Thoracic aorta (tissue), 2 donors: ENCODE measurements around the gene MAP1A. TPM values are rescaled to one million over a fixed set of nuclear protein-coding genes. Genes with fewer than 3 reads are reported as not detected.

ENCODE experiments used
- ATAC-seq: fragments of 150-250 bp; one replicate; pipeline ENCODE4 v1.8.0; 2017; ENCODE audit warnings: low read depth; ENCODE audit not compliant: insufficient number of reproducible peaks, low FRiP score
- DNase-seq: peaks from one replicate; pipeline ENCODE4 v3.0.0-alpha.2; 2020; ENCODE audit warnings: low spot score
- H3K27ac ChIP-seq, 2 donors: fragments of 200-600 bp; sonication (generic); 1 replicate in 1 of 2; 2 replicates in 1 of 2; pipeline ENCODE4 v1.5.1; 2016; ENCODE audit warnings: mild to moderate bottlenecking in 2 of 2, moderate library complexity in 2 of 2
- H3K27me3 ChIP-seq: fragments of 200-600 bp; sonication (generic); replicated peaks from 2 replicates; pipeline ENCODE4 v1.6.0; 2016; ENCODE audit warnings: mild to moderate bottlenecking; ENCODE audit not compliant: insufficient read depth
- H3K36me3 ChIP-seq: fragments of 200-600 bp; sonication (generic); one replicate; pipeline ENCODE4 v1.5.1; 2016
- H3K4me1 ChIP-seq, 2 donors: fragments of 200-600 bp; sonication (generic); 1 replicate in 1 of 2; 2 replicates in 1 of 2; pipeline versions ENCODE4 v1.5.1 to v1.6.0; 2016; ENCODE audit warnings: low read depth in 2 of 2, mild to moderate bottlenecking in 1 of 2; ENCODE audit not compliant: control insufficient read depth in 1 of 2
- H3K4me3 ChIP-seq: fragments of 200-600 bp; sonication (generic); 2 replicates; pipeline ENCODE4 v1.5.1; 2016; ENCODE audit warnings: mild to moderate bottlenecking
- H3K9me3 ChIP-seq: fragments of 200-600 bp; sonication (generic); 2 replicates; pipeline ENCODE4 v1.5.1; 2016
- CTCF ChIP-seq: fragments of 200-600 bp; sonication (generic); IDR thresholded peaks from one replicate; pipeline ENCODE4 v1.5.1; 2019; ENCODE audit warnings: antibody characterized with exemption
- total RNA-seq, 2 donors: library from RNA; depleted of rRNA; stranded (reverse); fragments of >200 nt; gene quantifications; one replicate each; pipeline versions ENCODE4 v1.1.0 to v1.2.3, GENCODE V29; 2016

The MAP1A gene
- total RNA-seq, 2 donors from 2014 or later: 29.8 to 39.4 TPM

- no peaks in the 10 kb centered on the region for H3K9me3 ChIP-seq
- H3K36me3 ChIP-seq: peaks cover 15% of the 10 kb centered on the region
- TF ChIP-seq CTCF: no peak
- ATAC-seq (no peak), DNase-seq (no peak)
- peak overlapping the region; percentile 82 to 85 for H3K27ac ChIP-seq
- H3K4me1 ChIP-seq: peaks cover 0 to 26% of the 10 kb centered on the region in 2 donors
- H3K27me3 ChIP-seq: no peaks in the 10 kb centered on the region
- H3K4me3 ChIP-seq: peak overlapping the region; percentile 85
Measured at GRCh38 chr15:43516801-43517353, 531 bp upstream of the MAP1A start.

- Histone ChIP-seq H3K4me3 (peak overlapping the region; percentile 85), H3K4me1 (peaks cover 0 to 26% of the 10 kb centered on the region in 2 donors), H3K27me3 (no peaks in the 10 kb centered on the region), H3K27ac (peak overlapping the region; percentile 74 to 82), H3K9me3 (no peaks in the 10 kb centered on the region), H3K36me3 (peaks cover 29% of the 10 kb centered on the region)
- TF ChIP-seq CTCF: no peak
- ATAC-seq (no peak), DNase-seq (no peak)
Measured at GRCh38 chr15:43518197-43518761, 871 bp downstream of the MAP1A start.

- peaks cover 4% of the 10 kb centered on the region for H3K9me3 ChIP-seq
- no peak overlapping the region for H3K27ac ChIP-seq
- DNase-seq (no peak), ATAC-seq (no peak)
- no peak overlapping the region for H3K4me3 ChIP-seq
- H3K36me3 ChIP-seq: peaks cover 37% of the 10 kb centered on the region
- H3K27me3 ChIP-seq: no peaks in the 10 kb centered on the region
- no peak for TF ChIP-seq CTCF
- H3K4me1 ChIP-seq: peaks cover 0 to 26% of the 10 kb centered on the region in 2 donors
Measured at GRCh38 chr15:43519196-43519595, 1.8 kb downstream of the MAP1A start.

GRCh38 chr15:43520138-43520537 lies 2.7 kb downstream of the MAP1A start:
- TF ChIP-seq CTCF: no peak
- peaks cover 37% of the 10 kb centered on the region for H3K36me3 ChIP-seq
- no peak for ATAC-seq
- peaks cover 0 to 26% of the 10 kb centered on the region in 2 donors for H3K4me1 ChIP-seq
- no peak for DNase-seq
- no peak overlapping the region for H3K27ac ChIP-seq
- no peak overlapping the region for H3K4me3 ChIP-seq
- H3K27me3 ChIP-seq: no peaks in the 10 kb centered on the region
- peaks cover 4% of the 10 kb centered on the region for H3K9me3 ChIP-seq

GRCh38 chr15:43521419-43521818 lies 4.0 kb downstream of the MAP1A start:
- H3K4me3 ChIP-seq: no peak overlapping the region
- H3K36me3 ChIP-seq: peaks cover 42% of the 10 kb centered on the region
- TF ChIP-seq CTCF: no peak
- no peaks in the 10 kb centered on the region for H3K27me3 ChIP-seq
- DNase-seq: no peak
- ATAC-seq: no peak
- H3K9me3 ChIP-seq: peaks cover 15% of the 10 kb centered on the region
- peaks cover 0 to 16% of the 10 kb centered on the region in 2 donors for H3K4me1 ChIP-seq
- no peak overlapping the region for H3K27ac ChIP-seq
